Neutrophil (primary cell): ENCODE measurements around the gene HSP90AA1.

Experiments
- H3K27ac ChIP-seq: fragments of 200-600 bp; sonication (generic); 2 replicates; pipeline ENCODE4 v1.5.1; 2016; ENCODE audit warnings: mild to moderate bottlenecking, moderate library complexity
- H3K27me3 ChIP-seq: fragments of 200-600 bp; sonication (generic); 2 replicates; pipeline ENCODE4 v1.6.0; 2016; ENCODE audit warnings: mild to moderate bottlenecking
- H3K36me3 ChIP-seq: fragments of 200-600 bp; sonication (generic); 2 replicates; pipeline ENCODE4 v1.5.1; 2017
- H3K4me1 ChIP-seq, 2 experiments: fragments of 200-600 bp in 1 of 2; sonication (generic) in 1 of 2; 1 replicate in 1 of 2; 2 replicates in 1 of 2; pipeline versions ENCODE4 v1.5.1 to v1.6.1; 2013 to 2016; ENCODE audit warnings: low read depth in 1 of 2, low read length in 1 of 2, mild to moderate bottlenecking in 1 of 2, moderate library complexity in 1 of 2; ENCODE audit not compliant: control insufficient read depth in 1 of 2, insufficient read depth in 1 of 2
- H3K4me3 ChIP-seq, 2 experiments: fragments of 200-600 bp in 1 of 2; sonication (generic) in 1 of 2; 1 replicate in 1 of 2; 2 replicates in 1 of 2; pipeline ENCODE4 v1.5.1; 2013 to 2016; ENCODE audit warnings: low read depth in 1 of 2, low read length in 1 of 2, mild to moderate bottlenecking in 1 of 2, moderate library complexity in 1 of 2
- H3K9me3 ChIP-seq: fragments of 200-600 bp; sonication (generic); 2 replicates; pipeline ENCODE4 v1.5.1; 2016
- CTCF ChIP-seq: fragments of 200-600 bp; sonication (generic); IDR thresholded peaks from 2 replicates; pipeline ENCODE4 v1.5.1; 2016; ENCODE audit warnings: antibody characterized with exemption

HSP90AA1 gene

GRCh38 chr14:102050026-102050405 is 36.8 kb downstream of the HSP90AA1 start:
- no peaks in the 10 kb centered on the region for H3K27me3 ChIP-seq
- no peaks in the 10 kb centered on the region for H3K4me1 ChIP-seq
- H3K9me3 ChIP-seq: no peaks in the 10 kb centered on the region
- TF ChIP-seq CTCF: no peak
- peaks cover 77% of the 10 kb centered on the region for H3K36me3 ChIP-seq
- no peak overlapping the region for H3K27ac ChIP-seq
- H3K4me3 ChIP-seq: no peak overlapping the region

GRCh38 chr14:102049258-102050025 is 37.4 kb downstream of the HSP90AA1 start:
- Histone ChIP-seq H3K36me3 (peaks cover 83% of the 10 kb centered on the region), H3K27ac (no peak overlapping the region), H3K9me3 (no peaks in the 10 kb centered on the region), H3K27me3 (no peaks in the 10 kb centered on the region), H3K4me3 (no peak overlapping the region), H3K4me1 (no peaks in the 10 kb centered on the region)
- TF ChIP-seq CTCF: no peak

DNA sequence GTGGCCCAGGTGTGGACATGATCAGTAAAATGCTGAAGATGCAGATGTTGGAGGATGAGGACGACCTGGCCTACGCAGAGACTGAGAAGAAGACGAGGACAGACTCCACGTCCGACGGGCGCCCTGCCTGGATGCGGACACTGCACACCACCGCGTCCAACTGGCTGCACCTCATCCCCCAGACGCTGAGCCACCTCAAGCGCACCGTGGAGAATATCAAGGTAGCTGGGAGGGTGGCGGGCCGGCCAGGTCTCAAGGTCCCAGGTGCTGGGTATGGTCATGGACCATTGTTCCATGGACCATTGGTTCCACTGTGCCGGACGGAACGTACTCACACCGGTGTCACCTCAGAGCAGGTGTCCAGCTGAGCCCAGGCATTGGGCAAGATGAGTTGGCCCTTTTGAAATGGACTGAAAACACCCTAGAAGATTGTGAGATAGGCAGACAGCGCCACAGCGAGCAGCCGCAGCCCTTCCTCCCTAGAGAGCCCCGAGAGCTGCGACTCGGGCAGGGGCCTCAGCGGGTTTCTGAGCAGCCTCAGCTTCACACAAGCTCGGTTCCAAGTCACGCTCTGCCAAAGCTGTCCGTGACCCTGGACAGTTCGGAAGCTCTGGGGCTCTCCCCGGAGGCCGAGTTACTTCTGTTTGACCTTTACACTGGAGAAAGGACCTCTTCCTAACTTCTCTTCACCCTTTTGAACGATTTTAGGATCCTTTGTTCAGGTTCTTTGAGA is 38.9 kb downstream of the HSP90AA1 start:
- Histone ChIP-seq H3K4me1 (no peaks in the 10 kb centered on the region), H3K27me3 (no peaks in the 10 kb centered on the region), H3K36me3 (peaks cover 98% of the 10 kb centered on the region), H3K27ac (no peak overlapping the region), H3K9me3 (no peaks in the 10 kb centered on the region), H3K4me3 (no peak overlapping the region)
- no peak for TF ChIP-seq CTCF

DNA sequence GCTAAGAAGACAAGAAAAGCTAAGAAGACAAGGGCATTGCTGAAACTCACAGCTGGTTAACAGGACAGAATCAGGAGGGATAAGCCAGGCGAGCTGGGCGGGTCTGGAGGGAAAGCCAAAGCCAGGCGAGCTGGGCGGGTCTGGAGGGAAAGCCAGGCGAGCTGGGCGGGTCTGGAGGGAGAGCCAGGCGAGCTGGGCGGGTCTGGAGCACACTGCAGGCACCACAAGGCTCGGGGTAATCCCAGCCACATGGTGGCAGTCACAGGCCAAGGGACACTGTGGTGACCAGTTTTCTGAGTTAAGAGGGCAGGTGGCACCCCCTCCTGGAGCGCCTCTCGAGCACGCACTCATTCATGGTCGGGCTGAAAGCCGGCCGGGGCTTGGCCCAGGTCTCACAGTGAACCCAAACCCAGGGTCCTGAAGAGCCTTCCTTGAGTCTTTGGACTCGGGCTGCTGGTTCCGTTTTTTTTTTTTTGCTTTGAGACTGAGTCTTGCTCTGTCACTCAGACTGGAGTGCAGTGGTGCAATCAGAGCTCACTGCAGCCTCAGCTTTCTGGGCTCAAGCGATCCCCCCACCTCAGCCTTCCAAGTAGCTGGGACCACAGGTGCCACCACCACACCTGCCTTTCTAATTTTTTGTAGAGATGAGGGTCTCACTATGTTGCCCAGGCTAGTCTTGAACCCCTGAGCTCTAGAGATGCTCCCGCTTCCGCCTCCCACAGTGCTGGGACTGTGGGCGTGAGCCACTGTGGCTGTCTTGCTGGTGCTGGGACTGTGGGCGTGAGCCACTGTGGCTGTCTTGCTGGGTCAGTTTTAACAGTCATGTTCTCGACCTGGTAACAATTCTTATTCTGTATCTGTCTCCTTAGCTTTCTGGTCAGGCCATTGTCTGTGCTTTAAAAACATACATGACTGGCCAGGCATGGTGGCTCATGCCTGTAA is 40.2 kb downstream of the HSP90AA1 start:
- H3K4me1 ChIP-seq: no peaks in the 10 kb centered on the region
- H3K9me3 ChIP-seq: no peaks in the 10 kb centered on the region
- H3K27ac ChIP-seq: no peak overlapping the region
- TF ChIP-seq CTCF: no peak
- no peaks in the 10 kb centered on the region for H3K27me3 ChIP-seq
- H3K36me3 ChIP-seq: peaks cover 98% of the 10 kb centered on the region
- no peak overlapping the region for H3K4me3 ChIP-seq

GRCh38 chr14:102044566-102044965 is 42.3 kb downstream of the HSP90AA1 start:
- H3K36me3 ChIP-seq: peaks cover 98% of the 10 kb centered on the region
- no peak overlapping the region for H3K27ac ChIP-seq
- H3K4me1 ChIP-seq: no peaks in the 10 kb centered on the region
- no peak overlapping the region for H3K4me3 ChIP-seq
- H3K27me3 ChIP-seq: no peaks in the 10 kb centered on the region
- TF ChIP-seq CTCF: no peak
- H3K9me3 ChIP-seq: no peaks in the 10 kb centered on the region
